Omental fat pad (tissue), 4 donors: ENCODE measurements around the gene CEP128. TPM values are rescaled to one million over a fixed set of nuclear protein-coding genes. Genes with fewer than 3 reads are reported as not detected.

ENCODE experiments used
- ATAC-seq: fragments of 150-250 bp; one replicate; pipeline ENCODE4 v1.9.1; 2016; ENCODE audit warnings: mild to moderate bottlenecking, moderate library complexity; ENCODE audit not compliant: low FRiP score
- DNase-seq: peaks from one replicate; pipeline ENCODE4 v3.0.0-alpha.2; 2019; ENCODE audit warnings: low spot score
- small RNA-seq: library from RNA; depleted of rRNA; stranded (forward); fragments of <200 nt; gene quantifications from one replicate; pipeline ENCODE3, GENCODE V24; 2016
- total RNA-seq, 4 donors: library from RNA; depleted of rRNA; stranded (reverse); fragments of >200 nt; gene quantifications; one replicate each; pipeline ENCODE4 v1.1.0, GENCODE V29; 2016
- TF ChIP-seq, protein P1 (sequence below), 3 donors: fragments of 450-650 bp; IDR thresholded peaks; one replicate each; pipeline ENCODE4 v1.5.1; 2016 to 2017; ENCODE audit warnings: antibody characterized with exemption in 3 of 3, mild to moderate bottlenecking in 3 of 3, moderate library complexity in 2 of 3

Gene CEP128
- total RNA-seq, 4 donors from 2014 or later: 3.5 to 13.1 (median 4.6) TPM

DNA sequence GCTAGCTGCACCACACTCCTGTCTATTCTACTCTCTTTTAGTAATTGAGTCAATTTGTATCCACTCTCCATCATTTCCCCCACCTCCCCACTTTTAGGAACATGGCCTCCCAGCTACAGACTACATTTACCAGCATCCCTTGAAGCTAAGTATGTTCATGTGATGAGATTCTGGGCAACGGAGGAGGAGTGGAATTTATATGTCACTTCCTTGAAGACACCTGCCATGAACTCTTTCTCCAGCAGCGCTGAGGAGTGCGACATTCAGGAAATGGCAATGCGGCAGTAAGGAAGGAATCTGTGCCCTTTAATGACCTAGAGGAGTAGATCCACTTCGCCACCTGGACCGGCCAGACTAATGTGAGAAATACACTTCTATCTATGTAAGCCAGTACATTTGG lies 486.5 kb downstream of the CEP128 start:
- ATAC-seq: no peak
- DNase-seq: no peak
- TF ChIP-seq, protein P1, sequence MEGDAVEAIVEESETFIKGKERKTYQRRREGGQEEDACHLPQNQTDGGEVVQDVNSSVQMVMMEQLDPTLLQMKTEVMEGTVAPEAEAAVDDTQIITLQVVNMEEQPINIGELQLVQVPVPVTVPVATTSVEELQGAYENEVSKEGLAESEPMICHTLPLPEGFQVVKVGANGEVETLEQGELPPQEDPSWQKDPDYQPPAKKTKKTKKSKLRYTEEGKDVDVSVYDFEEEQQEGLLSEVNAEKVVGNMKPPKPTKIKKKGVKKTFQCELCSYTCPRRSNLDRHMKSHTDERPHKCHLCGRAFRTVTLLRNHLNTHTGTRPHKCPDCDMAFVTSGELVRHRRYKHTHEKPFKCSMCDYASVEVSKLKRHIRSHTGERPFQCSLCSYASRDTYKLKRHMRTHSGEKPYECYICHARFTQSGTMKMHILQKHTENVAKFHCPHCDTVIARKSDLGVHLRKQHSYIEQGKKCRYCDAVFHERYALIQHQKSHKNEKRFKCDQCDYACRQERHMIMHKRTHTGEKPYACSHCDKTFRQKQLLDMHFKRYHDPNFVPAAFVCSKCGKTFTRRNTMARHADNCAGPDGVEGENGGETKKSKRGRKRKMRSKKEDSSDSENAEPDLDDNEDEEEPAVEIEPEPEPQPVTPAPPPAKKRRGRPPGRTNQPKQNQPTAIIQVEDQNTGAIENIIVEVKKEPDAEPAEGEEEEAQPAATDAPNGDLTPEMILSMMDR (IDR thresholded peaks at IDR 0.05): no peak

DNA sequence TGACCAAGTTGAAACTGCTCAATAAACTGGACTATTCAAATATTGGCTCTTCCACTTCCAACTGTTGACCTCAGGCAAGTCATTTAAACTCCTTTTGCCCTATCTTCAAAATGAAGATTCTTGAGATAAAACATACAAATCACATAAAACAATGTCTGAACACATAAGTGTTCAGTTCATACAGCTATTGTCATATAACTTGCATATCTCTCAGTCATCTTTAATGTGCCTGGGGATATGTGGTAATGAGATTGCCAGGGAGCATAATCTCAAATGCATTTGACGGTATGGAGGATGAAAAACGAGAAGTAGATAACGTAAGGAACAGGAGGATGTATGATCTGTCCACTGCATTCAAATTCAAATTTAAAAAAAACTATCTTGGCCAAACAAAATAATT lies 493.3 kb downstream of the CEP128 start:
- DNase-seq: no peak
- TF ChIP-seq, protein P1 (IDR thresholded peaks at IDR 0.05): no peak
- ATAC-seq: no peak

DNA sequence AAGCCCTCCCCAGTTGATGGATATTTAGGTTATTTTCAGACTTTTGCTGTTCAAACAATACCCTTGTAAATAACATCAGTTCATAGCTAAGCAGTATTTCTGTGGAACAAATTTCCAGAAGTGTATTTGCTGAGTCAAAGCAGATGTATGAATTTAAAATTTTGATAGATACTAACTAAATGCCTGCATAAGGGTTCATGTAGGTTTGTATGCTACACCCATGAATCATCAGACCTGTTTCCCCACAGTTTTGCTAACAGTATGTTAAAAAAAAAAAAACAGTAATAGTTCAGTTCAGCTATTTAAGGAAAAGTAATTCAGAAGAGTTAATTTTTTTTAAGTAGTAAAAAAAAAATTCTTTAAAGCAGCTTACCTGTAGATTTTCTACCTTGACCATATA lies 494.1 kb downstream of the CEP128 start:
- TF ChIP-seq, protein P1 (IDR thresholded peaks at IDR 0.05): no peak
- DNase-seq (no peak), ATAC-seq (no peak)

Small RNA genes within 50 kb of the gene (small RNA-seq; reads per million reads assigned to genes)
- not detected for gene AC022404.1

Other genes starting within 250 kb of the CEP128 start
- under 1 TPM in 3 of 4 donors, not detected in 1; 0.36 to 0.79 (median 0.74) TPM for gene TSHR, start 13.9 kb upstream of the CEP128 start, total RNA-seq